HL-60 (cell line): ENCODE data around the gene RMND5A.

Experiments
- DNase-seq, 2 experiments: peaks; one replicate each; pipeline ENCODE4 v3.0.0-alpha.2; 2010 to 2020; ENCODE audit warnings: low read depth in 1 of 2, low spot score in 1 of 2
- H3K27ac ChIP-seq: fragments of 250-450 bp; sonication (Bioruptor Pico); replicated peaks from 2 replicates; pipeline ENCODE4 v1.5.1; 2020; ENCODE audit warnings: mild to moderate bottlenecking, moderate library complexity
- H3K27me3 ChIP-seq: fragments of 250-450 bp; sonication (Bioruptor Pico); 2 replicates; pipeline ENCODE4 v1.5.1; 2021; ENCODE audit warnings: mild to moderate bottlenecking, moderate library complexity; ENCODE audit not compliant: insufficient read depth, poor library complexity, severe bottlenecking
- H3K4me3 ChIP-seq: replicated peaks from 2 replicates; pipeline ENCODE4 v1.5.1; 2011; ENCODE audit warnings: mild to moderate bottlenecking, control low read depth, low read length; ENCODE audit not compliant: insufficient read depth
- CTCF ChIP-seq: IDR thresholded peaks from one replicate; pipeline ENCODE4 v1.5.1; 2011; ENCODE audit warnings: low read length, control low read depth, inconsistent platforms; ENCODE audit not compliant: insufficient read depth
- GABPA ChIP-seq: IDR thresholded peaks from 2 replicates; pipeline ENCODE4 v1.6.1; 2012; ENCODE audit warnings: low read depth
- POLR2AphosphoS5 ChIP-seq: IDR thresholded peaks from 2 replicates; pipeline ENCODE4 v1.6.1; 2012; ENCODE audit warnings: low read depth
- REST ChIP-seq: IDR thresholded peaks from 2 replicates; pipeline ENCODE4 v1.6.1; 2012; ENCODE audit warnings: low read depth; ENCODE audit not compliant: insufficient replicate concordance
- SPI1 ChIP-seq: IDR thresholded peaks from 2 replicates; pipeline ENCODE4 v1.6.1; 2012; ENCODE audit warnings: low read depth, mild to moderate bottlenecking, borderline replicate concordance

Gene RMND5A

GRCh38 chr2:86781363-86781762 is 61.3 kb downstream of the RMND5A start:
- no peak overlapping the region for H3K27ac ChIP-seq
- peak in 1 of 2 experiments; percentile 14 for DNase-seq
- H3K4me3 ChIP-seq: no peak overlapping the region
- no peaks in the 10 kb centered on the region for H3K27me3 ChIP-seq
- TF ChIP-seq REST: no peak
- peak; percentile 61; the same call in 1 of the 2 replicates for TF ChIP-seq SPI1
- no peak for TF ChIP-seq GABPA
- TF ChIP-seq CTCF: no peak

GRCh38 chr2:86782748-86783147 is 62.7 kb downstream of the RMND5A start:
- no peak for DNase-seq
- Histone ChIP-seq H3K27ac (no peak overlapping the region), H3K27me3 (peaks cover 2% of the 10 kb centered on the region), H3K4me3 (no peak overlapping the region)
- TF ChIP-seq REST (no peak), GABPA (no peak), POLR2AphosphoS5 (no peak), SPI1 (no peak), CTCF (no peak)

GRCh38 chr2:86783615-86784339 is 63.7 kb downstream of the RMND5A start:
- H3K4me3 ChIP-seq: no peak overlapping the region
- TF ChIP-seq REST (no peak), GABPA (no peak), SPI1 (no peak), POLR2AphosphoS5 (no peak), CTCF (no peak)
- no peak overlapping the region for H3K27ac ChIP-seq
- peaks cover 8% of the 10 kb centered on the region for H3K27me3 ChIP-seq
- no peak for DNase-seq
